CD8-positive, alpha-beta memory T cell (primary cell): ENCODE results near the gene COX5A. TPM values are rescaled to one million over a fixed set of nuclear protein-coding genes. Genes with fewer than 3 reads are reported as not detected.
"Not testable (repeated sequence)": the region's sequence is repeated elsewhere in the genome, so short reads cannot be mapped to it uniquely, and the experiment has no call there.

Experiments
- CTCF ChIA-PET: fragments of 350-600 bp; sonication (Branson Sonifier 250); formaldehyde crosslinking; loops from one replicate; lab custom pipeline; 2021; ENCODE audit warnings: antibody characterized with exemption; lab: Charles Lee
- POLR2A ChIA-PET: fragments of 350-600 bp; sonication (Branson Sonifier 250); formaldehyde crosslinking; loops from one replicate; lab custom pipeline; 2021; ENCODE audit warnings: antibody characterized with exemption; lab: Charles Lee
- DNase-seq, 5 donors: peaks; one replicate each; pipeline versions ENCODE4 v3.0.0 to v3.0.0-alpha.2; 2020 to 2022; ENCODE audit warnings: mixed read lengths in 1 of 5
- H3K27ac ChIP-seq: one replicate; pipeline ENCODE4 v1.7.0; 2013; ENCODE audit warnings: low read depth, mild to moderate bottlenecking, low read length, moderate library complexity
- H3K27me3 ChIP-seq: 2 replicates; pipeline ENCODE4 v1.7.0; 2013; ENCODE audit warnings: low read length, mild to moderate bottlenecking; ENCODE audit not compliant: insufficient read depth, poor library complexity, severe bottlenecking
- H3K36me3 ChIP-seq: 2 replicates; pipeline ENCODE4 v1.7.0; 2013; ENCODE audit warnings: mild to moderate bottlenecking, low read length, moderate library complexity; ENCODE audit not compliant: insufficient read depth
- H3K4me1 ChIP-seq: 2 replicates; pipeline ENCODE4 v1.7.0; 2013; ENCODE audit warnings: mild to moderate bottlenecking, low read length, moderate library complexity; ENCODE audit not compliant: insufficient read depth
- H3K4me3 ChIP-seq: 2 replicates; pipeline ENCODE4 v1.7.0; 2013; ENCODE audit warnings: mild to moderate bottlenecking, low read length
- H3K9me3 ChIP-seq: 2 replicates; pipeline ENCODE4 v1.7.0; 2013; ENCODE audit warnings: mild to moderate bottlenecking, low read length
- H3K27ac Mint-ChIP-seq, 8 donors: one replicate each; pipeline ENCODE4 v1.8.0; 2020 to 2021; ENCODE audit warnings: mixed read lengths in 8 of 8, mild to moderate bottlenecking in 6 of 8, inconsistent platforms in 3 of 8, moderate library complexity in 3 of 8
- H3K27me3 Mint-ChIP-seq, 2 donors: one replicate each; pipeline ENCODE4 v1.8.0; 2020 to 2021; ENCODE audit warnings: mixed read lengths in 2 of 2, mild to moderate bottlenecking in 1 of 2, moderate library complexity in 1 of 2
- H3K36me3 Mint-ChIP-seq, 3 donors: one replicate each; pipeline ENCODE4 v1.8.0; 2020 to 2021; ENCODE audit warnings: mixed read lengths in 3 of 3, inconsistent platforms in 1 of 3, mild to moderate bottlenecking in 1 of 3
- H3K4me1 Mint-ChIP-seq, 3 donors: one replicate each; pipeline ENCODE4 v1.8.0; 2020 to 2021; ENCODE audit warnings: mixed read lengths in 3 of 3, inconsistent platforms in 1 of 3, mild to moderate bottlenecking in 1 of 3
- H3K4me3 Mint-ChIP-seq, 7 donors: one replicate each; pipeline ENCODE4 v1.8.0; 2020 to 2021; ENCODE audit warnings: mixed read lengths in 7 of 7, mild to moderate bottlenecking in 6 of 7, moderate library complexity in 4 of 7, inconsistent platforms in 2 of 7
- H3K9me3 Mint-ChIP-seq, 5 donors: one replicate each; pipeline ENCODE4 v1.8.0; 2020 to 2022; ENCODE audit warnings: mixed read lengths in 5 of 5, mild to moderate bottlenecking in 3 of 5, moderate library complexity in 2 of 5, inconsistent platforms in 1 of 5
- polyA plus RNA-seq: library from polyadenylated mRNA; unstranded; fragments of 300-500 nt; fragmentation: Illumina TruSeq; gene quantifications from one replicate; pipeline ENCODE4 v1.2.3, GENCODE V29; 2021
- total RNA-seq, 2 experiments: library from RNA; stranded (reverse); gene quantifications; one replicate each; pipeline ENCODE4 v1.2.3, GENCODE V29; 2021

Gene COX5A
- total and polyA plus RNA-seq, 3 experiments from 2014 or later, result 326 to 362 (median 351) TPM

GRCh38 chr15:74924525-74924924 lies 13.3 kb downstream of the COX5A start:
- Histone ChIP-seq H3K9me3 (no peaks in the 10 kb centered on the region), H3K27ac (no peak overlapping the region), H3K36me3 (peaks cover 26% of the 10 kb centered on the region), H3K4me3 (no peak overlapping the region), H3K27me3 (no peaks in the 10 kb centered on the region), H3K4me1 (no peaks in the 10 kb centered on the region)
- peaks cover 5 to 66% (median 22%) of the 10 kb centered on the region in 3 donors for H3K36me3 Mint-ChIP-seq
- POLR2A ChIA-PET, result no interaction called here
- H3K4me1 Mint-ChIP-seq, result peaks cover 0 to 5% (median 0%) of the 10 kb centered on the region in 3 donors
- H3K27ac Mint-ChIP-seq, result peak overlapping the region in 1 of 8 donors; percentile 48
- no peaks in the 10 kb centered on the region for H3K9me3 Mint-ChIP-seq
- H3K27me3 Mint-ChIP-seq, result no peaks in the 10 kb centered on the region
- no peak for DNase-seq
- CTCF ChIA-PET, result no interaction called here
- H3K4me3 Mint-ChIP-seq, result no peak overlapping the region

GRCh38 chr15:74920456-74920855 lies 17.4 kb downstream of the COX5A start:
- peaks cover 5 to 68% (median 25%) of the 10 kb centered on the region in 3 donors for H3K36me3 Mint-ChIP-seq
- no peaks in the 10 kb centered on the region for H3K27me3 Mint-ChIP-seq
- Histone ChIP-seq H3K27ac (no peak overlapping the region), H3K4me1 (no peaks in the 10 kb centered on the region), H3K9me3 (no peaks in the 10 kb centered on the region), H3K27me3 (no peaks in the 10 kb centered on the region), H3K4me3 (no peak overlapping the region), H3K36me3 (peaks cover 25% of the 10 kb centered on the region)
- ChIA-PET CTCF (interaction anchor here (0.8 kb wide), 1 partner anchor 19 kb away, joined by 3 read pairs; no protein-coding TSS in a partner anchor), POLR2A (no interaction called here)
- DNase-seq, result no peak
- peak overlapping the region in 2 of 8 donors; percentile 4 to 18 for H3K27ac Mint-ChIP-seq
- peaks cover 0 to 5% (median 0%) of the 10 kb centered on the region in 3 donors for H3K4me1 Mint-ChIP-seq
- no peaks in the 10 kb centered on the region for H3K9me3 Mint-ChIP-seq
- H3K4me3 Mint-ChIP-seq, result no peak overlapping the region

- no peaks in the 10 kb centered on the region for H3K9me3 ChIP-seq
- Mint-ChIP-seq H3K27me3 (no peaks in the 10 kb centered on the region), H3K4me3 (no peak overlapping the region), H3K27ac (no peak overlapping the region), H3K9me3 (no peaks in the 10 kb centered on the region), H3K4me1 (no peaks in the 10 kb centered on the region), H3K36me3 (peaks cover 5 to 69% (median 21%) of the 10 kb centered on the region in 3 donors)
- ChIA-PET POLR2A (no interaction called here), CTCF (interaction anchor here (1.1 kb wide), 1 partner anchor 16 kb away, joined by 4 read pairs; no protein-coding TSS in a partner anchor)
- H3K4me3 ChIP-seq, result no peak overlapping the region
- DNase-seq, result no peak
- no peaks in the 10 kb centered on the region for H3K27me3 ChIP-seq
- H3K4me1 ChIP-seq, result no peaks in the 10 kb centered on the region
- no peak overlapping the region for H3K27ac ChIP-seq
- H3K36me3 ChIP-seq, result peaks cover 25% of the 10 kb centered on the region
These were observed 20.2 kb downstream of the COX5A start for GRCh38 chr15:74917676-74918075.

- H3K36me3 ChIP-seq, H3K4me3 Mint-ChIP-seq, H3K4me1 Mint-ChIP-seq, H3K4me1 ChIP-seq, DNase-seq, H3K27me3 ChIP-seq, POLR2A ChIA-PET, H3K4me3 ChIP-seq, H3K27ac ChIP-seq, H3K9me3 Mint-ChIP-seq, H3K9me3 ChIP-seq, H3K27me3 Mint-ChIP-seq: not testable (repeated sequence)
- CTCF ChIA-PET, result interaction anchor here (1.3 kb wide), 1 partner anchor 12 kb away, joined by 4 read pairs; no protein-coding TSS in a partner anchor
- H3K36me3 Mint-ChIP-seq, result peaks cover 0 to 46% (median 8%) of the 10 kb centered on the region in 3 donors
- peak overlapping the region in 2 of 8 donors; percentile 76 to 77 for H3K27ac Mint-ChIP-seq
These were observed 24.1 kb downstream of the COX5A start for GRCh38 chr15:74913799-74914198.

- H3K9me3 ChIP-seq, result no peaks in the 10 kb centered on the region
- POLR2A ChIA-PET, result no interaction called here
- Mint-ChIP-seq H3K36me3 (peaks cover 0 to 40% (median 5%) of the 10 kb centered on the region in 3 donors), H3K4me1 (no peaks in the 10 kb centered on the region), H3K9me3 (no peaks in the 10 kb centered on the region), H3K27me3 (no peaks in the 10 kb centered on the region), H3K4me3 (no peak overlapping the region), H3K27ac (peak overlapping the region in 2 of 8 donors; percentile 23 to 46)
- H3K4me1 ChIP-seq, result no peaks in the 10 kb centered on the region
- H3K27ac ChIP-seq, result no peak overlapping the region
- DNase-seq, result no peak
- no peaks in the 10 kb centered on the region for H3K27me3 ChIP-seq
- H3K36me3 ChIP-seq, result peaks cover 5% of the 10 kb centered on the region
- CTCF ChIA-PET, result no interaction called here
- H3K4me3 ChIP-seq, result no peak overlapping the region
These were observed 24.8 kb downstream of the COX5A start for GRCh38 chr15:74913041-74913440.

GRCh38 chr15:74908635-74909034 lies 29.2 kb downstream of the COX5A start:
- DNase-seq, result no peak
- H3K9me3 ChIP-seq, result no peaks in the 10 kb centered on the region
- no peaks in the 10 kb centered on the region for H3K27me3 Mint-ChIP-seq
- no peaks in the 10 kb centered on the region for H3K27me3 ChIP-seq
- H3K27ac Mint-ChIP-seq, result peak overlapping the region in 3 of 8 donors; percentile 6 to 25 (median 8)
- no peaks in the 10 kb centered on the region for H3K9me3 Mint-ChIP-seq
- H3K36me3 ChIP-seq, result no peaks in the 10 kb centered on the region
- no peak overlapping the region for H3K4me3 ChIP-seq
- peak overlapping the region in 3 of 7 donors; percentile 3 to 81 (median 33) for H3K4me3 Mint-ChIP-seq
- H3K4me1 Mint-ChIP-seq, result peaks cover 29 to 32% (median 31%) of the 10 kb centered on the region in 3 donors
- ChIA-PET POLR2A (no interaction called here), CTCF (interaction anchor here (1.9 to 2.3 kb wide), 2 partner anchors 15 to 41 kb away, joined by 7 read pairs; no protein-coding TSS in a partner anchor)
- peaks cover 23% of the 10 kb centered on the region for H3K4me1 ChIP-seq
- no peak overlapping the region for H3K27ac ChIP-seq
- peaks cover 0 to 39% (median 5%) of the 10 kb centered on the region in 3 donors for H3K36me3 Mint-ChIP-seq

GRCh38 chr15:74907163-74907870 lies 30.6 kb downstream of the COX5A start:
- POLR2A ChIA-PET, result interaction anchor here (0.5 to 1.7 kb wide), 7 partner anchors 12 to 130 kb away, joined by 3 to 12 read pairs (median 6); partner anchors contain the start of genes COX5A and MPI
- CTCF ChIA-PET, result interaction anchor here (0.6 to 2.5 kb wide), 16 partner anchors 11 to 275 kb away, joined by 3 to 15 read pairs (median 5); partner anchors contain the start of gene MPI
- H3K27ac Mint-ChIP-seq, result peak overlapping the region; percentile 94 to 99 (median 98)
- Histone ChIP-seq H3K9me3 (no peaks in the 10 kb centered on the region), H3K27me3 (no peaks in the 10 kb centered on the region), H3K36me3 (peaks cover 7% of the 10 kb centered on the region), H3K4me1 (peaks cover 25% of the 10 kb centered on the region), H3K4me3 (peak overlapping the region; percentile 93), H3K27ac (peak overlapping the region; percentile 80)
- no peaks in the 10 kb centered on the region for H3K27me3 Mint-ChIP-seq
- peaks cover 0 to 42% (median 5%) of the 10 kb centered on the region in 3 donors for H3K36me3 Mint-ChIP-seq
- H3K4me3 Mint-ChIP-seq, result peak overlapping the region; percentile 92 to 99 (median 99)
- no peaks in the 10 kb centered on the region for H3K9me3 Mint-ChIP-seq
- peaks cover 32 to 35% (median 33%) of the 10 kb centered on the region in 3 donors for H3K4me1 Mint-ChIP-seq
- DNase-seq, result no peak
